Measurements from ENCODE around the gene ZIC1.

ZIC1 gene

DNA sequence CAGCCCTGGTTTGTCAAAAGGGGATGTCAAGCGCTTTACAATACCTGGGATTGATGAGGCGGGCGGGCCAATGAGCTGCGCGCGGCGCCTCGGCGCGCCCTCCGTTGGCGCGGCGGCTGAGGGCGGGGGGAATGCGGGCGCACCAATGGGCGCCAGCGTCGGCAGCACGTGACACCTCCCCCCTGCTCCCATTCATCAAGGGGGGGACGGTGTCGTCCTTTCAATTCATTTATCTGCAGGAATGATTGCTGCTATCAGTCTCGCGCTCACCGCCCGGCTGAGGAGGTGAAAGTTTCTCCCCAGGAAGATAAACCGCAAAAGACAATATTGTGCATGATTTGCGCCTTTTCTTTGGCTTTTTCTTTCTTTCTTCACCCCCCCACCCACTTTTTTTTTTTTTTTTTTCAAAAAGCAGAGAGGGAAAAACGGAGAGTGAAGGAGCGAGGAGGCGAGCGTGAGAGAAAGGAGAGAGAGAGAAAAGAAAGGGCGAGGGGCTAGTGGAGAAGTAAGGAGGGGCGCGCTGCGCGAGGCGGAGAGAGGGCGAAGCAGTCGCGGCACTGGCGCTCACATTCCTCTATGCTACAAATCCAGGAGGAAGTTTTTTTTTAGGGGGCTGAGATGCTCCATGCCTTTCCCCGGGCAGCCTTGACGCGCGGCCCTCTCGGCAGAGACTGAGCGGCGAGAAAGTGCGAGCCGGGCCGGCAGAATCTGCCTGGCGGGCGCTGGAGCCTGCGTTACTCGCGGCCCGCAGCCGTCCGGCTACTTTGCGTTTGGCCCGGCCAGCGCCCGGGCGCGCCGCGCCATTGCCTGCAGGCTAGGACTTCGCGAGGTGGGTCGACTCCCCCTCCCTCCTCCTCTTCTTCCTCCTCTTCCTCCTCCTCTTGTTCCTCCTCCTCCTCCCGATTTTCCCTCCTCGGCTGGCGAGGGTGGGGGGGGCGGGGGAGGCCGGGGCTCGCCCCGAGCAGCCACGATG is at the start of gene ZIC1:
ZIC1 (plus strand) TSS at position 223 of the 973 bp plus-strand sequence; CDS start at position 971, 748 bp downstream.
- DNase-seq (ENCODE audit: low spot score): peak; percentile 55

- no peak for DNase-seq (ENCODE audit: low spot score)
These were observed 49.1 kb upstream of the ZIC1 start for GRCh38 chr3:147360051-147360439.

GRCh38 chr3:147360646-147361453 is 48.3 kb upstream of the ZIC1 start:
- DNase-seq (ENCODE audit: low spot score): no peak

DNA sequence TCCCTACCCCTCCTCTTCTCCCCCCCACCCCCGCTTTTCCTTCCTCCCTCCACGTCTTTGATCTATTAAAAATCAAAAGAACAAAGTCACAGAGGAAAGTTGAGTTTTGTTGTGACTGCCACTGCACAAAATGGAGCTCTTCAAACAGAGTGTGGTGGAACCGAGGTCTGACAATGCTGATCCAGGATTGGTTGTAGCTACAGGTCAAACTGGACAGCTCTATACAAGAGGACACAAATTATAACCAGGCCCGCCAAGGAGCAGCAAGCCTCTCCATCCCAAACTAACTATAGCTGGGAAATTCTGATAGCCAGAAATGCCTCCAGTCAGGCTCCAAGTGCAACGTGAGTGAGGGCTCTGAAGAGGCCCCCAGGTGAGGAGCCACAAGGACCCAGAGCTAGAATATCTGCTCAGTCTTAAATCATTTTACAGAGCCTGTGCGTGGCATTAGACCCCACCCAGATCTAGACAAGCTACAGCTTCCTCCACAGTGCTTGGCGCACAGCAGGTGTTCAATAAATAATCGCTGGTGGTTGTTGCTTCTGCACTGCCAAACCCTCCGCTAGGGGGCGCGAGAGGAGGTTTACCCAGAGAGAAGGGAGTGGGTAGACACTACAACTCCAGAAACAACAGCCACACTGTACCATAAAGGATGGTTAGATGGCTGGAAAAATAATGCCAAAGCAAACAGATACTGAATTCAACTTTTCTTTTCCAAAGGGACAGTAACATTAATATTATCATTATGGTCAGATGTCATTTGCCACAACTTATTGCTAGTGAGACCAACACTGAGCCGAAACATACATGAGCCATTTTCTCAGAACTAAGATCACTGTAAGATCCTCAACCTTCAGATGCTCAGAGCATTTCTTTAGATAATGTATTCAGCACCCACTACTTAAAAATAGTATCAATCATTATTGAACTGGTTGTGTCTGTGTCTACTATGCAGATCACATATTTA is 47.4 kb upstream of the ZIC1 start:
- peak; percentile 56 for DNase-seq (ENCODE audit: low spot score)

DNA sequence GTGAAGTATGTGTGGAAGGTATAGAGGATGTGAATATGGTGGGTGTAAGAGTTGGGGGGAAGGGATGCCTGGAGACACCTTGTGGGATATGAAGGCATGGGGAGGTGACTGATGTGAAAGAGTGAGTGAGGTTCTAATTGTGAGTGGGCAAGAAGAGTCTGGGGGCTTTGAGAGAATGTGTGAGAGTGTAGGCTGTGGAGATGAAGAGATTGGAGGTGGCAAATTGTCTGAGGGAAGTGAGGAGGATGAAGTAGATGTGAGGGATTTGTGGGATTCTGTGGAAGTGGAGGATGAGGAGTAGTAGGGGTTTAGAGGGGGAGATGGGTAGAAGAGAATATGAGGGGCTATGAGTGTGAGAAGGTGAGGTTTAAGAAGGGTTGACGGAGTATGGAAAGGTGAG is 44.4 kb upstream of the ZIC1 start:
- no peak for DNase-seq (ENCODE audit: low spot score)

- DNase-seq (ENCODE audit: low spot score): no peak
These were observed 43.7 kb upstream of the ZIC1 start for GRCh38 chr3:147365196-147366115.

DNA sequence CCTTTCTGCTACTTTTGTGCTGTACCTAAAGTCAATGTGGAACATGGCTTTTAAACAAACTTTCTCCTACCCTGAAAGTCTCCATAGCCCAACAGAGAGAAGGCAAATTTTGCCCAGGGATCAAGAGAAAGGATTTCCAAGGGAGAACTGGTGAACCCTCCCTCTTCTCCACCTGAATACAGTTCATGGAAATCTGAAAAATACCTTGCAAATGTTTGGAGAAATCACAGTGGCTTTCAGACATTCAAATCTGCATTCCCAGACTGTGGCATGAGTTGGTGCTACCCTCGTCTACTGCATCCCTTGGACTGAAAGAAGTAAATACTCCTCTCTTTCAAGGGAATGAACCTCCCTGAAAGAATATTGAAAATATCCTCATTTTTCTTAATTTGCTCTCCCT is 41.5 kb upstream of the ZIC1 start:
- no peak for DNase-seq (ENCODE audit: low spot score)

GRCh38 chr3:147368151-147368550 is 41.0 kb upstream of the ZIC1 start:
- no peak for DNase-seq (ENCODE audit: low spot score)

DNA sequence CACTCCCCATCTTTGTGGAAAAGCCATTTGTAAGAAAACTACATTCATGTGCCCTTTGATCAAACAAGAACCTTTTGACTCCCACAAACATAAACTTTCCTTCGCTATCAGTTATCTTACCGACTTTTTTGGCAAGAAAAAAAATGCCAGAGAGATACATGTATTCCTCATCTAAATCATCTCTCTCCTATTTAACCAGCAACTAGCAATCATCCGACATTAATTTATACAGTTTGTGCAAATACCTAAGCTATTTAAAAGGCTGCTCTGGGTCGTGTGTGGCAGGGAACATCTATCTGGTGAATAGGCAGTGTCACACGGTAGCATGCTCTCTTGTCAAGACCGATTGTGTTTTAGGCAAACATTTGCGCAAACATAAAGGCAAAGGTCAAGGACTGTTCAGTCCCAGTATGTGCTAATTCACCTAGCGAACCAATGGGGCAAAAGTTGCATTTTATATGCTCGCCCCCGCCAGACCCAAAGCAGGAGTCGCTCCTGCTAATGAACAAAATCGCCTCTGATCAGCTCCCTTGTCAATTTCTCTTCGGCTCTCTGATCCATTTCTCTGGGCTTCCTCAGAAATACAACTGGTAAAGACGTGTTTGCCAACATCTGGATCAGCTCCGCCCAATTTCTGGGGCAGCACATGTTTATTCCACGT is 40.5 kb upstream of the ZIC1 start:
- peak; percentile 46 for DNase-seq (ENCODE audit: low spot score)

DNA sequence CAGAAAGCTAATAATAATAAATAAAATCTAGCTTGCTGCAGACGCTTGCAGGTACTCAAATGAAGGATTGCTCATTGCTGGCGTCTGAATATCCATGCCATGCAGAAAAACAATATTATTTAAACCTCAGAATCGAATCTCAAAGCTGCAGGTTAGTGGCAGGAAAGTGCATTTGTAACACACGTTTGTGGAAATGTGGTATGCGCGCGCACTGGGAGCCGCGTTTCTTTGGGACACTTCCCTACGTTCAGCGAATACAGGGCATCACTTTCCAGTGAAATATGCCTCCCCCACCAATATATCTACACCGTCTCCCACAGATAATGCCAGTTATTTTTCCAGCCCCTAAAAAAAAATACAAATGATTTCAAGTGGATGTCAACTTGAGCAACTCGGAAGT is 39.9 kb upstream of the ZIC1 start:
- DNase-seq (ENCODE audit: low spot score): no peak

DNA sequence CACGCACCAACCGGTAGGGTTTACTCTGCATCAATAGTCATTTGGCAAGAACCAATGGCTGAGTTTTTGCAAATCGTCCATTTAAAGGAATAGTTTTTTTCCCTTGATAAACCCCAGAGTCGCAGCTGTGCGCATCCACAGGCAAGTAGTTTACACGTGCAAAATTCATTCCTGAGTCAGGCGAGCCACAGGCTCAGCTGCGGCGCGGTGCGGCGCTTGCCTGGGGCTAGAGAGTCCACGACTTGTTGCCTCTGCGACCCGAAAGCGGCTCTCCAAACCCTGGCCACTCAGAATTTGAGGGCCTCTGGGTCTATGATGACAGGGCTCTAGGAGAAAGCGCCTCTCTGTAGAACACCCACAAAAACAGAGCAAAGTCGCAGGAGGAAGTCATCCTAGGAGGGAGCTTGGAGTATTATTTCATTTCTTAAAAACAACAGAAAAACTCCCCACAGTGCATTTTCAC is 39.5 kb upstream of the ZIC1 start:
- no peak for DNase-seq (ENCODE audit: low spot score)

- DNase-seq (ENCODE audit: low spot score): no peak
These were observed 38.8 kb upstream of the ZIC1 start for GRCh38 chr3:147370349-147370748.

- DNase-seq (ENCODE audit: low spot score): no peak
These were observed 38.0 kb upstream of the ZIC1 start for GRCh38 chr3:147371140-147371539.

DNA sequence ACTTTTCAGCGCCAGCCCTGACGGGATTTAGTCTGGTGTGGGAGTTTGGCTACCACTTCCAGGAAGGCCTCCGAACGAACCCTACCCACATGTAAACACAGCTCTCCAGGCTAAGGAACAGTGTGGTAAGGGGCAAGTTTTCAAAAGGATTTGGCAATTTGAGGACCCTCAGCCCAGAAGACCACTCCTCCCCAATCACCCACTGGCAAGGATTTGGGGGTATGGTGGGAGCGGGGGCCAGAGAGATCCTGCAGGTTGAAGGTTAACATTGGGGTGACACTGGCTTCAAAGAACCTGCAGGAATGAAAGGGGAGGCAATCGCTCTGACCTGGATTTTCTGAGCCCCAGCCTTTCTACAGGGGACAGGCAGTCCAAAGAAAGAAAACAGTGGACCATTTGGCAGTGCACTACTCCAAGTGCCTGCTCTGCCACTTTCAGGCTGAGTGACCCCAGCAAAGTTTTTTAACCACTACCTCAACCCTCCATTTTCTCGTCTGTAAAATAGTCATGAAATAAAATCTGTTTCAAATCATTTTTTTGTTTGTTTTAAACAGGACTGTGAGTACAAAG is 37.3 kb upstream of the ZIC1 start:
- DNase-seq (ENCODE audit: low spot score): no peak

- no peak for DNase-seq (ENCODE audit: low spot score)
These were observed 36.6 kb upstream of the ZIC1 start for GRCh38 chr3:147372525-147373027.

- no peak for DNase-seq (ENCODE audit: low spot score)
These were observed 35.9 kb upstream of the ZIC1 start for GRCh38 chr3:147373301-147373700.

- DNase-seq (ENCODE audit: low spot score): no peak
These were observed 31.5 kb upstream of the ZIC1 start for GRCh38 chr3:147377412-147378367.

GRCh38 chr3:147379651-147380050 is 29.5 kb upstream of the ZIC1 start:
- DNase-seq (ENCODE audit: low spot score): no peak

Data from HuH-7 (cell line).